ENCODE measurements around the gene RIF1.
A peak's percentile ranks its signal among the peaks of the same experiment; 100 is the strongest.

The RIF1 gene

GRCh38 chr2:151422917-151423439 lies 13.3 kb downstream of the RIF1 start:
- no peak for DNase-seq (ENCODE audit: low read depth in 2 of 2)

GRCh38 chr2:151423760-151424159 lies 14.1 kb downstream of the RIF1 start:
- DNase-seq (ENCODE audit: low read depth in 2 of 2): no peak

- no peak for DNase-seq (ENCODE audit: low read depth in 2 of 2)
Observed at GRCh38 chr2:151437630-151438029, 27.9 kb downstream of the RIF1 start.

- DNase-seq (ENCODE audit: low read depth in 2 of 2): no peak
Observed at GRCh38 chr2:151438506-151438905, 28.8 kb downstream of the RIF1 start.

GRCh38 chr2:151439127-151439526 lies 29.4 kb downstream of the RIF1 start:
- DNase-seq (ENCODE audit: low read depth in 2 of 2): no peak

GRCh38 chr2:151459358-151459757 lies 49.7 kb downstream of the RIF1 start:
- DNase-seq (ENCODE audit: low read depth in 2 of 2): no peak

GRCh38 chr2:151465771-151466170 lies 56.1 kb downstream of the RIF1 start:
- no peak for DNase-seq (ENCODE audit: low read depth in 2 of 2)

GRCh38 chr2:151470556-151470955 lies 60.9 kb downstream of the RIF1 start:
- DNase-seq (ENCODE audit: low read depth in 2 of 2): no peak

GRCh38 chr2:151472966-151473365 lies 63.3 kb downstream of the RIF1 start:
- no peak for DNase-seq (ENCODE audit: low read depth in 2 of 2)

GRCh38 chr2:151475071-151475470 lies 65.4 kb downstream of the RIF1 start:
- DNase-seq (ENCODE audit: low read depth in 2 of 2): no peak

- DNase-seq (ENCODE audit: low read depth in 2 of 2): no peak
Observed at GRCh38 chr2:151476287-151476686, 66.6 kb downstream of the RIF1 start.

GRCh38 chr2:151478011-151478410 lies 68.3 kb downstream of the RIF1 start:
- DNase-seq (ENCODE audit: low read depth in 2 of 2): no peak

GRCh38 chr2:151481744-151482143 lies 72.0 kb downstream of the RIF1 start:
- DNase-seq (ENCODE audit: low read depth in 2 of 2): peak; percentile 13 to 30

GRCh38 chr2:151482171-151482725 lies 72.5 kb downstream of the RIF1 start:
- DNase-seq (ENCODE audit: low read depth in 2 of 2): no peak

GRCh38 chr2:151483546-151483945 lies 73.8 kb downstream of the RIF1 start:
- DNase-seq (ENCODE audit: low read depth in 2 of 2): no peak

- no peak for DNase-seq (ENCODE audit: low read depth in 2 of 2)
Observed at GRCh38 chr2:151484100-151484499, 74.4 kb downstream of the RIF1 start.

GRCh38 chr2:151486053-151486452 lies 76.4 kb downstream of the RIF1 start:
- DNase-seq (ENCODE audit: low read depth in 2 of 2): no peak

GRCh38 chr2:151490276-151490675 lies 80.6 kb downstream of the RIF1 start:
- no peak for DNase-seq (ENCODE audit: low read depth in 2 of 2)

GRCh38 chr2:151491496-151491895 lies 81.8 kb downstream of the RIF1 start:
- no peak for DNase-seq (ENCODE audit: low read depth in 2 of 2)

GRCh38 chr2:151498178-151498577 lies 88.5 kb downstream of the RIF1 start:
- DNase-seq (ENCODE audit: low read depth in 2 of 2): no peak

GRCh38 chr2:151506170-151506569 lies 96.5 kb downstream of the RIF1 start:
- DNase-seq (ENCODE audit: low read depth in 2 of 2): no peak

- DNase-seq (ENCODE audit: low read depth in 2 of 2): no peak
Observed at GRCh38 chr2:151508519-151508918, 98.8 kb downstream of the RIF1 start.

- DNase-seq (ENCODE audit: low read depth in 2 of 2): no peak
Observed at GRCh38 chr2:151518802-151519201, 109.1 kb downstream of the RIF1 start.

- no peak for DNase-seq (ENCODE audit: low read depth in 2 of 2)
Observed at GRCh38 chr2:151520976-151521375, 111.3 kb downstream of the RIF1 start.

Data from stimulated activated CD4-positive, alpha-beta T cell treated with anti-CD3 and anti-CD28 coated beads, Interleukin-15, amount 100 ng/mL, for 48 hours (primary cell).